Vagina (tissue), 2 donors: Measurements from ENCODE around the gene SRGAP2.
"Not testable (repeated sequence)": the region's sequence is repeated elsewhere in the genome, so short reads cannot be mapped to it uniquely, and the experiment has no call there.

Experiments
- CTCF ChIP-seq, 3 experiments: fragments of 450-650 bp in 2 of 3; fragments of 200-600 bp in 1 of 3; sonication (generic) in 1 of 3; IDR thresholded peaks; one replicate each; pipeline ENCODE4 v1.5.1; 2017 to 2019; ENCODE audit warnings: antibody characterized with exemption in 3 of 3, mild to moderate bottlenecking in 2 of 3, moderate library complexity in 2 of 3
- POLR2A ChIP-seq, 2 donors: fragments of 450-650 bp; IDR thresholded peaks; one replicate each; pipeline ENCODE4 v1.6.1; 2017; ENCODE audit warnings: antibody characterized with exemption in 2 of 2, mild to moderate bottlenecking in 2 of 2, moderate library complexity in 2 of 2

GRCh38 chr1:206186826-206187225, 16.5 kb upstream of the SRGAP2 start:
- not testable (repeated sequence) for TF ChIP-seq POLR2A, CTCF (IDR thresholded peaks at IDR 0.05)
